K562 (cell line): Measurements from ENCODE around the gene VWA3A. TPM values are rescaled to one million over a fixed set of nuclear protein-coding genes. Genes with fewer than 3 reads are reported as not detected.

Experiments
- ATAC-seq: fragments of 200-7000 bp; cut with Tn5 transposase; 3 replicates; pipeline ENCODE4 v1.9.1; 2020; ENCODE audit warnings: moderate library complexity
- BruUV-seq: library from RNA; stranded (reverse); fragments of 400-500 nt; replicated peaks from 2 replicates; lab custom pipeline; 2021; lab: Mats Ljungman, UMichigan
- CTCF ChIA-PET: fragments of 300-600 bp; formaldehyde crosslinking; extraction: SDS; loops from one replicate; lab custom pipeline; 2021; ENCODE audit warnings: low intra/inter-chr PET ratio; lab: Yijun Ruan, JAX
- POLR2A ChIA-PET: fragments of 300-600, 350-650 bp; sonication (Branson Sonifier 250); formaldehyde crosslinking; extraction: SDS; loops from one replicate; lab custom pipeline; 2021; ENCODE audit warnings: antibody characterized with exemption, inconsistent platforms; lab: Yijun Ruan, JAX
- DNase-seq, 4 experiments: peaks; one replicate each; pipeline versions ENCODE4 v3.0.0 to v3.0.0-alpha.2; 2011 to 2018; ENCODE audit warnings: low spot score in 3 of 4, mixed read lengths in 3 of 4; ENCODE audit errors: extremely low read depth in 1 of 4
- FAIRE-seq: peaks from 2 replicates; lab custom pipeline; 2011; peaks lifted over from hg19 to GRCh38; lab: Jason Lieb, UNC
- H2AFZ ChIP-seq: 2 replicates; pipeline ENCODE4 v1.6.0; 2011; ENCODE audit warnings: low read depth, low read length, control low read depth, inconsistent platforms
- H3K27ac ChIP-seq: fragments of 200-600 bp; 3 replicates; pipeline ENCODE4 v1.8.0; 2011; ENCODE audit warnings: low read depth, mild to moderate bottlenecking, control low read depth, inconsistent platforms, low read length, moderate library complexity, mixed read lengths; ENCODE audit errors: extremely low read depth
- H3K27me3 ChIP-seq, 2 experiments: fragments of 300-600 bp in 1 of 2; 2 replicates in 1 of 2; 3 replicates in 1 of 2; pipeline versions ENCODE4 v1.6.0 to v1.8.0; 2011; ENCODE audit warnings: inconsistent platforms in 2 of 2, low read length in 2 of 2, mild to moderate bottlenecking in 1 of 2, mixed read lengths in 1 of 2, moderate library complexity in 1 of 2; ENCODE audit not compliant: control insufficient read depth in 2 of 2, insufficient read depth in 2 of 2
- H3K36me3 ChIP-seq: fragments of 300-600 bp; 3 replicates; pipeline ENCODE4 v1.8.0; 2011; ENCODE audit warnings: mild to moderate bottlenecking, low read length, inconsistent platforms; ENCODE audit not compliant: control insufficient read depth, insufficient read depth
- H3K4me1 ChIP-seq, 2 experiments: fragments of 200-600 bp in 1 of 2; replicated peaks in 1 of 2; 2 replicates in 1 of 2; 3 replicates in 1 of 2; pipeline versions ENCODE4 v1.5.1 to v1.8.0; 2011; ENCODE audit warnings: inconsistent platforms in 2 of 2, low read length in 2 of 2, mild to moderate bottlenecking in 1 of 2, mixed read lengths in 1 of 2, moderate library complexity in 1 of 2; ENCODE audit not compliant: control insufficient read depth in 2 of 2, insufficient read depth in 2 of 2
- H3K4me2 ChIP-seq: 2 replicates; pipeline ENCODE4 v1.6.1; 2011; ENCODE audit warnings: low read length, control low read depth, inconsistent platforms, mixed read lengths; ENCODE audit not compliant: insufficient read depth
- H3K4me3 ChIP-seq: fragments of 200-600 bp; sonication (generic), shearing (Covaris generic); 2 replicates; pipeline ENCODE4 v1.5.1; 2016; ENCODE audit warnings: control low read depth, inconsistent platforms
- H3K79me2 ChIP-seq: fragments of 200-600 bp; 3 replicates; pipeline ENCODE4 v1.8.0; 2011; ENCODE audit warnings: low read length, inconsistent platforms; ENCODE audit not compliant: control insufficient read depth, insufficient read depth
- H3K9ac ChIP-seq, 2 experiments: 2 replicates each; pipeline versions ENCODE4 v1.6.0 to v1.6.1; 2011; ENCODE audit warnings: low read depth in 2 of 2, low read length in 2 of 2, control low read depth in 1 of 2, inconsistent platforms in 1 of 2, mild to moderate bottlenecking in 1 of 2, mixed read lengths in 1 of 2; ENCODE audit not compliant: insufficient read depth in 1 of 2
- H3K9me1 ChIP-seq: one replicate; pipeline ENCODE4 v1.6.0; 2011; ENCODE audit warnings: inconsistent platforms, mild to moderate bottlenecking, low read length, moderate library complexity; ENCODE audit not compliant: control insufficient read depth, insufficient read depth
- H3K9me3 ChIP-seq: replicated peaks from 2 replicates; pipeline ENCODE4 v1.5.1; 2011; ENCODE audit warnings: low read depth, low read length, inconsistent platforms; ENCODE audit not compliant: control insufficient read depth, insufficient read depth
- H4K20me1 ChIP-seq: replicated peaks from 2 replicates; pipeline ENCODE4 v1.6.1; 2011; ENCODE audit warnings: low read length, inconsistent platforms, mixed read lengths; ENCODE audit not compliant: control insufficient read depth, insufficient read depth
- CLOCK ChIP-seq: fragments of 250-450 bp; sonication (Bioruptor Pico); IDR thresholded peaks from 2 replicates; pipeline ENCODE4 v1.4.0; 2020; ENCODE audit warnings: mild to moderate bottlenecking, moderate library complexity, borderline replicate concordance
- HNRNPLL ChIP-seq: fragments of 200-400 bp; formaldehyde crosslinking; IDR thresholded peaks from 2 replicates; pipeline ENCODE4 v1.6.1; 2017; ENCODE audit warnings: low read length, low read depth, mild to moderate bottlenecking; ENCODE audit not compliant: poor library complexity, severe bottlenecking
- MAFF ChIP-seq: IDR thresholded peaks from 2 replicates; pipeline ENCODE4 v1.6.1; 2012; ENCODE audit warnings: low read length, improper control_type of control experiment
- NFATC3 ChIP-seq: fragments of 450-650 bp; IDR thresholded peaks from 2 replicates; pipeline ENCODE4 v1.6.1; 2017; ENCODE audit warnings: mild to moderate bottlenecking
- PHF8 ChIP-seq: fragments of 200-600 bp; sonication (generic); IDR thresholded peaks from 2 replicates; pipeline ENCODE4 v1.6.1; 2012; ENCODE audit warnings: mixed run types, mild to moderate bottlenecking, inconsistent platforms, low read length, moderate library complexity, borderline replicate concordance
- POLR2B ChIP-seq: fragments of 450-650 bp; IDR thresholded peaks from 2 replicates; pipeline ENCODE4 v1.6.1; 2018; ENCODE audit warnings: low read depth; ENCODE audit not compliant: partially characterized antibody
- PURB ChIP-seq: sonication (generic); formaldehyde crosslinking; IDR thresholded peaks from 2 replicates; pipeline ENCODE4 v1.9.0; 2021; ENCODE audit warnings: low read depth, mild to moderate bottlenecking, missing genetic modification reagents
- RB1 ChIP-seq: fragments of 450-650 bp; IDR thresholded peaks from 2 replicates; pipeline ENCODE4 v1.6.1; 2017; ENCODE audit warnings: low read depth, mild to moderate bottlenecking
- RNF219 ChIP-seq: fragments of 250-450 bp; sonication (Bioruptor Pico); IDR thresholded peaks from 2 replicates; pipeline ENCODE4 v1.5.0; 2022; ENCODE audit warnings: mild to moderate bottlenecking
- SMAD3 ChIP-seq: fragments of 450-650 bp; formaldehyde crosslinking; conservative IDR thresholded peaks from 2 replicates; pipeline ENCODE4 v1.4.0; 2020; ENCODE audit warnings: mild to moderate bottlenecking
- SP1 ChIP-seq: sonication (generic); formaldehyde crosslinking; IDR thresholded peaks from 2 replicates; pipeline ENCODE4 v1.8.1; 2022; ENCODE audit warnings: mild to moderate bottlenecking, missing genetic modification reagents
- STAT5A ChIP-seq: IDR thresholded peaks from 2 replicates; pipeline ENCODE4 v1.6.1; 2012; ENCODE audit warnings: low read length, inconsistent platforms, borderline replicate concordance
- TAF15 ChIP-seq: fragments of 200-400 bp; formaldehyde crosslinking; IDR thresholded peaks from 2 replicates; pipeline ENCODE4 v1.6.1; 2017; ENCODE audit warnings: mild to moderate bottlenecking, low read depth, low read length, moderate library complexity
- ZNF274 ChIP-seq: IDR thresholded peaks from 2 replicates; pipeline ENCODE4 v1.6.1; 2011; ENCODE audit warnings: low read depth, mild to moderate bottlenecking, low read length, moderate library complexity, borderline replicate concordance
- WGBS: fragments of 100-300 bp; shearing (Covaris generic); methylation state at CpG from one replicate; pipeline ENCODE4 v1.1.6; 2016; ENCODE audit warnings: low coverage, mixed read lengths; ENCODE audit not compliant: insufficient coverage; ENCODE audit errors: missing lambda C conversion rate; 5-methylcytosine and 5-hydroxymethylcytosine counted together
- in situ Hi-C: fragments of 300-500 bp; cut with MboI; formaldehyde crosslinking; loops from 4 replicates; pipeline ENCODE4 v1.15.0; 2018; ENCODE audit warnings: inconsistent platforms, mixed read lengths
- intact Hi-C: fragments of 100-400 bp; cut with micrococcal nuclease; formaldehyde crosslinking; loops from 2 replicates; pipeline ENCODE4 v1.14.2; 2022
- polyA plus RNA-seq, 8 experiments: library from polyadenylated mRNA; depleted of rRNA in 4 of 8; stranded (reverse) in 5 of 8; unstranded in 3 of 8; fragments of >200 nt; fragmentation: Nextera tagmentation in 2 of 8; fragmentation: Illumina TruSeq in 1 of 8; extraction: Ambion mirVana in 2 of 8; extraction: Trizol in 1 of 8; gene quantifications; 2 replicates each; pipeline versions ENCODE4 v1.2.1 to v1.2.3, GENCODE V29; 2011 to 2014; ENCODE audit warnings: inconsistent platforms in 1 of 8, missing spikeins in 1 of 8
- total RNA-seq, 7 experiments: library from RNA; depleted of rRNA in 6 of 7; stranded (reverse); fragments of >200 nt in 6 of 7; fragmentation: Illumina TruSeq in 2 of 7; extraction: Trizol in 2 of 7; gene quantifications; 2 replicates each; pipeline versions ENCODE4 v1.2.1 to v1.2.3, GENCODE V29; 2011 to 2021; ENCODE audit warnings: low replicate concordance in 1 of 7

VWA3A gene
- total and polyA plus RNA-seq, 9 of the 15 experiments (the other 6 are each of a cell fraction or from before 2014, with no cell fraction given): not detected

- H3K9me1 ChIP-seq: no peaks in the 10 kb centered on the region
- no peak for DNase-seq
- WGBS: 0% methylated on average over 9 of the region's 9 CpGs
- no peak overlapping the region for H3K27ac ChIP-seq
- in situ Hi-C loops: no loop called here
- no peaks in the 10 kb centered on the region for H3K4me1 ChIP-seq
- H2AFZ ChIP-seq: no peak overlapping the region
- TF ChIP-seq MAFF (no peak), NFATC3 (no peak), RB1 (no peak), PHF8 (no peak), ZNF274 (no peak), STAT5A (no peak), SMAD3 (CRISPR knock-in tag) (no peak), TAF15 (no peak), POLR2B (no peak), CLOCK (CRISPR knock-in tag) (no peak), PURB (CRISPR knock-in tag) (no peak), RNF219 (CRISPR knock-in tag) (no peak), SP1 (CRISPR knock-in tag) (no peak), HNRNPLL (no peak)
- ChIA-PET CTCF (no interaction called here), POLR2A (interaction anchor here (0.6 kb wide), 1 partner anchor 158 kb away, joined by 4 read pairs; no protein-coding TSS in a partner anchor)
- no peak overlapping the region for H3K9ac ChIP-seq
- FAIRE-seq: no peak
- H3K4me2 ChIP-seq: no peak overlapping the region
- H3K36me3 ChIP-seq: no peaks in the 10 kb centered on the region
- intact Hi-C loops: no loop called here
- no TSS peak for BruUV-seq
- ATAC-seq: no peak
- H3K79me2 ChIP-seq: no peaks in the 10 kb centered on the region
- H3K9me3 ChIP-seq: no peaks in the 10 kb centered on the region
- peaks cover 21 to 70% of the 10 kb centered on the region in 2 experiments for H3K27me3 ChIP-seq
- H3K4me3 ChIP-seq: no peak overlapping the region
- H4K20me1 ChIP-seq: no peaks in the 10 kb centered on the region
Measured at GRCh38 chr16:22147853-22148252, 55.5 kb downstream of the VWA3A start.
